Smooth muscle cell (in vitro differentiated cells): ENCODE data around the gene PRICKLE4. TPM values are rescaled to one million over a fixed set of nuclear protein-coding genes. Genes with fewer than 3 reads are reported as not detected.
"Not testable (repeated sequence)": the region's sequence is repeated elsewhere in the genome, so short reads cannot be mapped to it uniquely, and the experiment has no call there.

Experiments used
- DNase-seq: peaks from one replicate; lab custom pipeline; 2025; ENCODE audit not compliant: unreplicated experiment; lab: John Stamatoyannopoulos, UW
- H2AFZ ChIP-seq: fragments of 200-600 bp; sonication (generic); 2 replicates; pipeline ENCODE4 v1.6.0; 2016; ENCODE audit warnings: antibody characterized with exemption, low read depth, mild to moderate bottlenecking
- H3F3A ChIP-seq: fragments of 200-600 bp; sonication (generic); 2 replicates; pipeline ENCODE4 v1.6.0; 2017; ENCODE audit warnings: antibody characterized with exemption, low read depth
- H3K27ac ChIP-seq: fragments of 200-600 bp; sonication (generic); 2 replicates; pipeline ENCODE4 v1.5.1; 2016; ENCODE audit warnings: low read depth, mild to moderate bottlenecking
- H3K27me3 ChIP-seq: fragments of 200-600 bp; sonication (generic); 2 replicates; pipeline ENCODE4 v1.6.1; 2016; ENCODE audit warnings: low read depth, mild to moderate bottlenecking
- H3K36me3 ChIP-seq: fragments of 200-600 bp; sonication (generic); 2 replicates; pipeline ENCODE4 v1.5.1; 2016; ENCODE audit warnings: low read depth
- H3K4me1 ChIP-seq: fragments of 200-600 bp; sonication (generic); 2 replicates; pipeline ENCODE4 v1.5.1; 2016; ENCODE audit warnings: low read depth
- H3K4me2 ChIP-seq: fragments of 200-600 bp; sonication (generic); 2 replicates; pipeline ENCODE4 v1.6.0; 2016; ENCODE audit warnings: mild to moderate bottlenecking
- H3K4me3 ChIP-seq: fragments of 200-600 bp; sonication (generic); 2 replicates; pipeline ENCODE4 v1.5.1; 2016; ENCODE audit warnings: mild to moderate bottlenecking
- H3K79me2 ChIP-seq: fragments of 200-600 bp; sonication (generic); 2 replicates; pipeline ENCODE4 v1.6.0; 2016; ENCODE audit warnings: low read depth, mild to moderate bottlenecking
- H3K9ac ChIP-seq: fragments of 200-600 bp; sonication (generic); 2 replicates; pipeline ENCODE4 v1.6.0; 2016; ENCODE audit warnings: low read depth
- H3K9me3 ChIP-seq: fragments of 200-600 bp; sonication (generic); replicated peaks from 2 replicates; pipeline ENCODE4 v1.5.1; 2016; ENCODE audit warnings: low read depth
- H4K20me1 ChIP-seq: fragments of 200-600 bp; sonication (generic); 2 replicates; pipeline ENCODE4 v1.6.0; 2016; ENCODE audit warnings: low read depth
- CTCF ChIP-seq: fragments of 200-600 bp; sonication (generic); IDR thresholded peaks from 2 replicates; pipeline ENCODE4 v1.5.1; 2017; ENCODE audit warnings: borderline replicate concordance, mild to moderate bottlenecking, antibody characterized with exemption; ENCODE audit not compliant: insufficient read depth, poor library complexity, severe bottlenecking
- WGBS: methylation state at CpG from one replicate; pipeline ENCODE4 v1.1.7; 2016; ENCODE audit warnings: low lambda C conversion rate; 5-methylcytosine and 5-hydroxymethylcytosine counted together
- polyA plus RNA-seq: library from polyadenylated mRNA; unstranded; fragments of >200 nt; fragmentation: Nextera tagmentation; extraction: Ambion mirVana; gene quantifications from 2 replicates; pipeline ENCODE4 v1.2.1, GENCODE V29; 2016
- total RNA-seq: library from RNA; depleted of rRNA; stranded (reverse); fragments of >200 nt; gene quantifications from 2 replicates; pipeline ENCODE4 v1.2.3, GENCODE V29; 2014

PRICKLE4 gene
- total and polyA plus RNA-seq, 2 experiments from 2014 or later: 2.0 TPM; not detected in 1

- H3K9ac ChIP-seq: no peak overlapping the region
- H3F3A ChIP-seq: no peaks in the 10 kb centered on the region
- no peak for DNase-seq
- H4K20me1 ChIP-seq: no peaks in the 10 kb centered on the region
- H3K36me3 ChIP-seq: no peaks in the 10 kb centered on the region
- H2AFZ ChIP-seq: no peak overlapping the region
- no peak overlapping the region for H3K4me3 ChIP-seq
- H3K9me3 ChIP-seq: no peaks in the 10 kb centered on the region
- no peaks in the 10 kb centered on the region for H3K4me1 ChIP-seq
- TF ChIP-seq CTCF: no peak
- WGBS: 94% methylated on average over 6 of the region's 6 CpGs
- H3K27me3 ChIP-seq: peaks cover 8% of the 10 kb centered on the region
- H3K4me2 ChIP-seq: no peak overlapping the region
- no peak overlapping the region for H3K27ac ChIP-seq
- no peaks in the 10 kb centered on the region for H3K79me2 ChIP-seq
These were observed 21.9 kb upstream of the PRICKLE4 start for GRCh38 chr6:41758641-41759035.

- Histone ChIP-seq H3K9ac (no peak overlapping the region), H2AFZ (no peak overlapping the region), H3K4me1 (no peaks in the 10 kb centered on the region), H3K27ac (no peak overlapping the region), H3K4me3 (no peak overlapping the region), H3K79me2 (no peaks in the 10 kb centered on the region), H4K20me1 (no peaks in the 10 kb centered on the region), H3K36me3 (no peaks in the 10 kb centered on the region), H3F3A (no peaks in the 10 kb centered on the region), H3K4me2 (no peak overlapping the region), H3K27me3 (peaks cover 2% of the 10 kb centered on the region), H3K9me3 (no peaks in the 10 kb centered on the region)
- no peak for TF ChIP-seq CTCF
- 91% methylated on average over 13 of the region's 13 CpGs for WGBS
- DNase-seq: no peak
These were observed 21.3 kb upstream of the PRICKLE4 start for GRCh38 chr6:41759106-41759904.

GRCh38 chr6:41759905-41760579 lies 20.5 kb upstream of the PRICKLE4 start:
- Histone ChIP-seq H3K4me3 (no peak overlapping the region), H3K36me3 (no peaks in the 10 kb centered on the region), H4K20me1 (no peaks in the 10 kb centered on the region), H3K4me1 (no peaks in the 10 kb centered on the region), H3K27me3 (peaks cover 2% of the 10 kb centered on the region), H3F3A (no peaks in the 10 kb centered on the region), H3K4me2 (no peak overlapping the region), H3K9me3 (no peaks in the 10 kb centered on the region), H3K79me2 (no peaks in the 10 kb centered on the region), H3K27ac (no peak overlapping the region), H2AFZ (no peak overlapping the region), H3K9ac (no peak overlapping the region)
- no peak for TF ChIP-seq CTCF
- no peak for DNase-seq
- WGBS: 87% methylated on average over 2 of the region's 2 CpGs

GRCh38 chr6:41763470-41763869 lies 17.1 kb upstream of the PRICKLE4 start:
- WGBS: 58% methylated on average over 2 of the region's 2 CpGs
- Histone ChIP-seq H3K9me3 (no peaks in the 10 kb centered on the region), H3F3A (no peaks in the 10 kb centered on the region), H4K20me1 (no peaks in the 10 kb centered on the region), H3K9ac (no peak overlapping the region), H3K4me1 (no peaks in the 10 kb centered on the region), H3K27ac (no peak overlapping the region), H3K4me2 (no peak overlapping the region), H3K4me3 (no peak overlapping the region), H2AFZ (no peak overlapping the region), H3K36me3 (no peaks in the 10 kb centered on the region), H3K27me3 (peaks cover 5% of the 10 kb centered on the region), H3K79me2 (no peaks in the 10 kb centered on the region)
- TF ChIP-seq CTCF: no peak
- no peak for DNase-seq

- H3K79me2 ChIP-seq, H3K9me3 ChIP-seq, DNase-seq, H3K4me1 ChIP-seq, H3K36me3 ChIP-seq, H3K4me2 ChIP-seq, H3K9ac ChIP-seq, H3K27ac ChIP-seq, H4K20me1 ChIP-seq, H3K4me3 ChIP-seq, H3F3A ChIP-seq, H3K27me3 ChIP-seq, H2AFZ ChIP-seq: not testable (repeated sequence)
- WGBS: 94% methylated on average over 4 of the region's 4 CpGs
These were observed 14.4 kb upstream of the PRICKLE4 start for GRCh38 chr6:41766043-41766664.
